ENCODE results near the gene BPIFB2.

BPIFB2 gene

GRCh38 chr20:33008336-33009213 is 1.1 kb downstream of the BPIFB2 start:
- no peak for DNase-seq (ENCODE audit: low read depth)

- no peak for DNase-seq (ENCODE audit: low read depth)
Observed at GRCh38 chr20:33009214-33010132, 2.0 kb downstream of the BPIFB2 start.

GRCh38 chr20:33010133-33010504 is 2.6 kb downstream of the BPIFB2 start:
- DNase-seq (ENCODE audit: low read depth) = no peak

GRCh38 chr20:33010674-33011449 is 3.4 kb downstream of the BPIFB2 start:
- no peak for DNase-seq (ENCODE audit: low read depth)

- DNase-seq (ENCODE audit: low read depth) = no peak
Observed at GRCh38 chr20:33012327-33013189, 5.1 kb downstream of the BPIFB2 start.

GRCh38 chr20:33013701-33014326 is 6.3 kb downstream of the BPIFB2 start:
- no peak for DNase-seq (ENCODE audit: low read depth)

GRCh38 chr20:33014336-33015113 is 7.0 kb downstream of the BPIFB2 start:
- no peak for DNase-seq (ENCODE audit: low read depth)

- DNase-seq (ENCODE audit: low read depth) = no peak
Observed at GRCh38 chr20:33015114-33015484, 7.6 kb downstream of the BPIFB2 start.

GRCh38 chr20:33015700-33016580 is 8.4 kb downstream of the BPIFB2 start:
- no peak for DNase-seq (ENCODE audit: low read depth)

- no peak for DNase-seq (ENCODE audit: low read depth)
Observed at GRCh38 chr20:33016581-33017109, 9.1 kb downstream of the BPIFB2 start.

GRCh38 chr20:33017542-33017941 is 10.0 kb downstream of the BPIFB2 start:
- DNase-seq (ENCODE audit: low read depth) = no peak

- no peak for DNase-seq (ENCODE audit: low read depth)
Observed at GRCh38 chr20:33018169-33018931, 10.8 kb downstream of the BPIFB2 start.

GRCh38 chr20:33019465-33020277 is 12.2 kb downstream of the BPIFB2 start:
- DNase-seq (ENCODE audit: low read depth) = no peak

GRCh38 chr20:33020278-33021161 is 13.0 kb downstream of the BPIFB2 start:
- no peak for DNase-seq (ENCODE audit: low read depth)

GRCh38 chr20:33021879-33022278 is 14.4 kb downstream of the BPIFB2 start:
- no peak for DNase-seq (ENCODE audit: low read depth)

GRCh38 chr20:33022289-33022688 is 14.8 kb downstream of the BPIFB2 start:
- no peak for DNase-seq (ENCODE audit: low read depth)

Measured in HS-5 (cell line).